ENCODE measurements around the gene EPHA5. TPM values are rescaled to one million over a fixed set of nuclear protein-coding genes. Genes with fewer than 3 reads are reported as not detected.
"Not testable (repeated sequence)": the region's sequence is repeated elsewhere in the genome, so short reads cannot be mapped to it uniquely, and the experiment has no call there.

Gene EPHA5
- total RNA-seq, 1 donor from 2014 or later, result not detected

DNA sequence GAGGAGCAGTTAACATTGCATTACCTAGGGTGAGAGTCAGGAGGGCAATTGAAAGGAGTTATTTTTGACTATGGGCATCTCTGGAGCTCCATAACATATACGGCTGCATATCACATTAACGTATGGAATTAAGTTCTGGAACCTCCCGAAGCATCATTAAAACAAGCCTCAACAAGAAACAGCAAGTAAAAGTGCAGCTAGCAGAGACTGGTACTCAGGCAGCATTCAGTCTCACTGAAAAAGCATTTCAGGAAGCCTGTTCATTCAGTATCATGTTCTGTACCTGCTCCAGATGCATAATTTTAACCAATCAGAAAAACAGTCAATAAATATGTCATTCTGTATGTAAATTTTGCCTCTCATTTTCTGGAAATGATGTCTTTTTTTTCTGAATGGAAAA lies 299.6 kb downstream of the EPHA5 start:
- no peak for DNase-seq (ENCODE audit: low read depth in 2 of 2)

DNA sequence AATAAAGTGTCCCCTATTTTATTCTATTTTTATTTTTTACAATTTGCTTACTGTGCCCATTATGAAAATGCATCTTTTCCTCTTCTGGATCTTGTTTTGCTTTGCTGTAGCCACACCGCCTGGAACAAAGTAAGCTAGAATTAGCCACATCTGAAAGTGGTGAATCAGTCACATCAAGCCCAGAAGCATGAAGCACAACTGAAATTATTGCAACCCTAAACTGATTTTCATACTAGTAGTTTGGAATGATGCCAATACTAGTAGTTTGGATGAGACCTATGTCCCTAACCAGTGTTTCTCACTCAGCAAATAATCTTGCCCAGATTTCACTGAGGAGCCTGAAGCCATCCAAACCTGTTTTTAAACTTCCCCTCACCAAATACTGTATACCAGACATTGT lies 303.0 kb downstream of the EPHA5 start:
- DNase-seq (ENCODE audit: low read depth in 2 of 2), result peak in 1 of 2 donors; percentile 1

DNA sequence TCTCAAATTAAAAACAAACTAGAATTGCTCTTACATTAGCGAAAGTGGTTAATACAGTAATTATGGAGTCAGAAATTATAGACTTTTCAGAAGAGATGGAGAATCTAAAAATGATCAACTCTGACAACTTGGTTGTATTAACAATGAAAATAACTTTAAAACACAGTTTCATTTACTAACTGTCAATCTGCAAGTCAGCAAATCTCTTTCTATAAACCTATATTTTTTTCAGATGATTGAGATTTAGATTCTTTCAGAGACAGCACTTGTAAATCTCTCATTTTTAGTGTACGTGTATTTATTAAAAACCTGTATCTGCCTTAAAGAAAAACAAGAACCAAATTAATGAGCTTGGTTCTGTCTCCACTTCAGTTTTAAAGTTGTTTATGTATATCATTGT lies 311.4 kb downstream of the EPHA5 start:
- DNase-seq (ENCODE audit: low read depth in 2 of 2), result no peak

DNA sequence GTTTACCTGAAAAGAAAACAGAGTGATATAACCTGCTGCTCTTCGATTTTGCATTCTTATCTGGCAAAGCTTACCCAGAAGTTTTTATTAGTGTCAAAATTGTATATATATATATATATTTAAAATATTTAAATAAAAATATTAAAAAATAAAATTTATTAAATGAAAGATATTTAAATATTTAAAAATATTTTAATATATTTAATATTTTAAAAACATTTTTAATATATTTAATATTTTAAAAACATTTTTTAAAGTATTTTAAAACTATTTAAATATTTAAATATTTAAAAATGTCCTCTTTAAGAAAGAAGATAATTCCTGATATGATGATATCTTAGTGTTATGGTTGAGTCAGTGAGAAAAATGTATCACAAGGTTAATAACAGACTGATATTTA lies 317.2 kb downstream of the EPHA5 start:
- no peak for DNase-seq (ENCODE audit: low read depth in 2 of 2)

DNA sequence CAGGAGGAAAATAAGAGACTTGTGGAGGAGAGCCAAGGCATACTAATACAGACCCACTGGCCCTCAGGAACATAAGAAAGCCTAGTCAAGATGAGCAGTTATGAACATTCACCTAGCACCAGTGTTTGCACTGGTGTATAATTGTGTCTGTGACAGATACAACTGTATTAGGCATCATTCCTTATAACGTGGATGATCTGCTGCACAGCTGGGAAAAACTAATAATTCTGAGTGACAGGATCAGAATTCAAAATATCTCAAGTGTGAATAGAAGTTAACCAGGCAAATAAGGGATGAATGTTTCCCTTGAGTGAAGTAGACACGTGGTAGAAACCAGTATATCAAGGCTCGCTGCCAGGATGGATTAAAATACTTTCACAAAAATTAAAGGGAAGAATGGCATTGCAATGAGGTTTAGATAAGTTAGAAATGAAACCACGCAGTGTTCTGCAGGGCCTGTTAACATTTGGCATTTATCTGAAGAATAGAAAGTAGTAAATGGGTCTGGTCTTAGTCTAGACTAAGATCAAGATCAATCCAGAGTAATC lies 325.9 kb downstream of the EPHA5 start:
- DNase-seq (ENCODE audit: low read depth in 2 of 2), result no peak

DNA sequence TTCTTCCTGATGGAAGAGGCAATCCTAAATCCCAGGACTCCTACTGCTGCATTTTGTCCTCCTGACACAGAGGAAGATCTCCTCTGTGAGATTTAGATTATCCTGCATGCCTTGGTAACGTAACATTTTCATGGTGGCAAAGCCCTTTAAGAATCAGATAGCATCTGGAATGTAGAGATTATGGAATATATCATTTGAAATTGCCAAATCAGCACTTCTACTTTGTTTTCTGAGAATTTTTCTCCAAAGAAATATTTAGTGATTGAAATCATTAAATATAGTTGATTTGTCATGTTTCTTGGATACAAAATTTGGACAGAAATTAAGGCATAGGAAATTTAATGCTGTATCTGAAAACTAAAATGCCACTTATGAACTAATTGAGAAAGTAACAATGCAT lies 326.9 kb downstream of the EPHA5 start:
- DNase-seq (ENCODE audit: low read depth in 2 of 2), result no peak

DNA sequence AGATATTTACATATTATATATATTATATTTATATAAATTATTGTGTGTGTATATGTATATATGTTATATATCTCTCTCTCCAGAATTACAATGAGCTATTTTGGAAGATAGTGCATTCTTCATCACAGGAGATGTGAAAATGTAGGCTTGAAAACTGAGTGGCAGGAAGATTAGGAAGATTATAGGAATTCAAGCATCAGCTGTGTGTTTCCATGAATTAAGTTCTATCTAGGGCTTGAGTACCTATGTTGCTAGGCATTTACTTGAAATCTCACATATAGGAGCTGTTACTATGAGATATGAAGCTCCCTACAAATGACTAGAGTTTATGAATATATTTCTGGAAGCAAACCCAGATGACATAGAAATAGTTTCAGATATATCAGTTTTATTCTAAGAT lies 328.7 kb downstream of the EPHA5 start:
- no peak for DNase-seq (ENCODE audit: low read depth in 2 of 2)

DNA sequence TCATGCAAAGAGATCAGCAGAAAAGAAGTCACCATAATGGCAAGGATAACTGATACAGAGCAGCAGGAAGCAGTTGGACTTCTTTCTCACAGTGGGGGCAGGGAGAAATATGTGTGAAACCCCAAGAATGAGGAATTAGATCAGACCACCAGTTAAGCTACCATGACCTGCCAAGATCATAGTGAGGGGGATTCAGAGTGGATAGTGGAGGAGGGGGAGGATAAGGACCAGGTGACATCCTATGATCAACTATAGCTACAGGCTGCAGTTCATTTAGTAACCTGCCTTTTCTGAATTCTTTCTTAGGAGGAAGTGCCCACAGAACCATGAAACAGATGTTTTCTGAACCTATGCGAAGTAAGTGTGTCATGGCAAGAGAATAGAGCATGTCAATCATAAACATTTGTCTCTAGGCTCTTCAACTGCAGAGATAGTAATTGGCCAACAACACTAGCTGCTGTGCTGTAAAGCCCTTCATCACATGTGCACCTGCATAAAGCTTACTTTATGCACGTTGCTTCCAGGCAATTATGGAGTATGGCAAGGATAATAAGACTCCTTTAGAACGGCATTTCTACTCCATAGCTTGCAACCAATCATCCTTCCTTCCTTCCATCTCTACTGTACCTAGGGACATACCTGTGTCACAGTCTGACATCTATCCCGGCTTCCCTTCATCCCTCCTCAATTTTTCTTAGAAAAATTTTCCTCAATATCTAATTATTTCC lies 329.7 kb downstream of the EPHA5 start:
- no peak for DNase-seq (ENCODE audit: low read depth in 2 of 2)

DNA sequence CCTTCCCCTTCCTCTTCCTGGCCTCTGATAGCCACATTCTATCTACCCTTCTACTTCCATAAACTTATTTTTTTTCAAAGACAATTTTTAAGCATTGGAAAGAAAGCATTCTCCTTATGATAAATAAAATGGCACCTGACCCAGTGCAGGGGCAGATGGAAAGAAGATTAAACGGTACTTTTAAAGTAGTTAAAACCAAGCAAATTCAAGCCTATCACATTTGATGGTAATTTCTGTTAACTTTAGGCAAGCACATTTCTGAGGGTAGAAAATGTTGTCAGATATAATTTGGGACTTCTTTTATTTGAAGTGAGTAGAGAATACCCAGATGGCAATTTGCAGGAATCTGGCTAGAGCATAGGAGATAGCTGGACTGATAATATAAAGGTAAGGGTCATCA lies 332.9 kb downstream of the EPHA5 start:
- DNase-seq (ENCODE audit: low read depth in 2 of 2), result no peak

DNA sequence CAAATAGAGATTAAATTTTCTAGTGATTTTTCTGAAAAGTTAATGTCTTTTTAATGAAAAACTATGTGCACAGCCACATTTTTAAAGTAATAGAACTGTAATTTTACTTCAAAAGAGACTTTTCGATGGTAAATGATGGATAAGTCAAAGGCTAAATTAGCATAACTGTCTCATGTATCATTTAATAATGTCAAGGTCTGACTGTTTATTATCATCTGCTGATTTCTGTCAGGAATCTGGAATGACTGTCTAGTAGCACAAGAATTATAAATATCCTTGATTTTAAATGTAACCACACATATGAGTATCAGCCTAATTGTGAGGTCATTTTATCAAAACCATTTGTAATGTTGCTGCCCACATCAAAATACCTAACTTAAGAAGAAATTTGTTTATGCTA lies 333.8 kb downstream of the EPHA5 start:
- no peak for DNase-seq (ENCODE audit: low read depth in 2 of 2)

DNA sequence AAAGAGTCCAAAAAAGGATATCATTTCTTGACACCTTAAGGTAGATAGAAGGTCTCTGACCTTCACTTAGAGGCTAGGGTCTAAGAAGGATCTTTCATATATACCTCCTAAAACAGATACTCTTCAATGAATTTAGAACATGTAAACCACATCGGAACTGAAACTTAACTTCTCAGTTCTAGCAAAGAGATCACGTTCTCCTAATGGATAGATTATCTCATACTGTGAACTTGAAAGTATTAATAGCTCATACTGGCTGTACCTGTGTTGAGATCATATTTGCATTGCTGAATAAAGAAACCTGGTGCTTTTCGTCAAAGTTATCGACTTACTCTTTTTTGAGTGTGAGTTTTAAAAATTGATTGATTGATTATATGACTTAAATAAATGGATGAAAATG lies 353.8 kb downstream of the EPHA5 start:
- DNase-seq (ENCODE audit: low read depth in 2 of 2), result no peak

DNA sequence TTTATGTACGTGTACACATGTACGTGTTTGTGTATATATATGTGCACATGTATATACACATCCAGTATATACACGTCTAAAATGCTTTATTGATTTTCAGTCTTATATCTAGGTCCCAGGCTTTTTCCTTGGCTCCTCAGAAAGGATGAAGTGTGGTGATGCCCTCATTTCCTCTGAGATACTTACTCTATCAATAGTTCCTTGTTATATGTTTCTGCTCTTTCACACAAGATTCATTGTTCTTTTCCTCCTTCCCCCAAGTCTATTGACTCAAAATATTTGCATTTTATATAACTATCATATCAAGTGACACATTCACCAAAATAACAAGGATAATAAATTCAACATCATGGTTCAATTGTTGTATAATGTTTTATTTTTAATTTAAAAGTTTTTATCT lies 359.2 kb downstream of the EPHA5 start:
- DNase-seq (ENCODE audit: low read depth in 2 of 2), result no peak

DNA sequence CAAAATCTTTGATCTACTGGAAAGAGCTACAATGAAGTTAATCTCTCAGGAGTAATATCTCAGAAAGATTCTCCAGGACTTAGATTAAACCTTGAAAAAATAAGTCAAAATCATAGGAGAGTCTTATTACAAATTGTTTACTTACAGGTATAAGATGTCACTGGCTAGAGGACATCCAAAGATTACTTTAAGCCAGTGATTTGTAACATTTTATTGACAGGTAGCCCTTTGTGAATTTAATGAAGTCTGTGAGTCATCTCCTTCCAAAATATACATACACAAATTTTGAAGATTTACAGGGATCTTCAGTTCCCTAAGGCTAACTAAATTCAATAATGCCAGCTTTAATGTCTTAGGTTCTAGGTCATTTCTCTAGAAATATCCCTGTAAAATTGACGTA lies 359.7 kb downstream of the EPHA5 start:
- DNase-seq (ENCODE audit: low read depth in 2 of 2), result no peak

DNA sequence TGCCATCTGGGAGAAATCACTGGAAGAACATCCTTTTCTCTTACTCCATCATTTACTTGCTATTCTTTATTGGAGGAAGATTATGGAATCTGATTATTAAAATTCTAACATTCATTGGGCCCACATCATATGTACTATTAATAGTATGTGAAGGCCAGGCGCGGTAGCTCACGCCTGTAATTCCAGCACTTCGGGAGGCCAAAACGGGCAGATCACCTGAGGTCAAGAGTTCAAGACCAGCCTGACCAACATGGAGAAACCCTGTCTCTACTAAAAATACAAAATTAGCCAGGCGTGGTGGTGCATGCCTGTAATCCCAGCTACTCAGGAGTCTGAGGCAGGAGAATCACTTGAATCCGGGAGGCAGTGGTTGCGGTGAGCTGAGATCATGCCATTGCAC lies 361.7 kb downstream of the EPHA5 start:
- not testable (repeated sequence) for DNase-seq (ENCODE audit: low read depth in 2 of 2)

DNA sequence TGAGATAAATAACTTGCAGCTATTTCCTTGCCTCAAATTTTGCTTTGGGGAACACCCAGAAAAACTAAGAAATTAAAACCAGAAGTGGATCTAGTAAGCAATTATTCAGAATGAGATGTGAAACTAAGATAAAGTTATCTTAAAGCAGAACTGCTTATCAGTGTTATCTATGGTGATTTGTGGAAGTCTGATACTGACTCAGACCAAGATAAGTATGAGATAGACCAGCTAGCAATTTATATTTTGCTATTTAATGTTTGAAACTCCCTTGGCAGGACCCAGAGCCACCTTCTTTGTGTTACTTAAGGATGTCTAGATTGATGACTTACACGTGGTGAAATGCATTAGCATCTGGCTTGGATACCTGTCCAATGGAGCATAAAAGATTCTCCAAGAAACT lies 368.1 kb downstream of the EPHA5 start:
- DNase-seq (ENCODE audit: low read depth in 2 of 2), result no peak

DNA sequence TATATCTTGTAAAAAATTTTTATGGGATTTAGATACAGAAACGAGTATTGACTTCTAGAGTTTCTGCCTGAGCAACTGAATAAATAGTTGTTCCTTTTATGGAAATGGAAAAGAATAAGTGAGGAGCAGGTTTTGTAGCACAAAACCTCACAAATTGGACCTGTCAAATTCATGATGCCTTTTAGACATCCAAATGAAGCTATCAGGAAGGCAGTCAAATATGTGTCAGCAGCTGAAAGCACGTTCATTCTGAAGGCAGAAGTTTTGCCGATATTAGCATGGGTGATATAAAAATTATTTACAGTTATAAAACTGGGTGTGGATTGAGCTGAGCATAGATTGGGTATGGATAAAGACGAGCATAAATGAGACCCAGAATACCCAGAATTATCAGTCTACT lies 374.0 kb downstream of the EPHA5 start:
- DNase-seq (ENCODE audit: low read depth in 2 of 2), result no peak

DNA sequence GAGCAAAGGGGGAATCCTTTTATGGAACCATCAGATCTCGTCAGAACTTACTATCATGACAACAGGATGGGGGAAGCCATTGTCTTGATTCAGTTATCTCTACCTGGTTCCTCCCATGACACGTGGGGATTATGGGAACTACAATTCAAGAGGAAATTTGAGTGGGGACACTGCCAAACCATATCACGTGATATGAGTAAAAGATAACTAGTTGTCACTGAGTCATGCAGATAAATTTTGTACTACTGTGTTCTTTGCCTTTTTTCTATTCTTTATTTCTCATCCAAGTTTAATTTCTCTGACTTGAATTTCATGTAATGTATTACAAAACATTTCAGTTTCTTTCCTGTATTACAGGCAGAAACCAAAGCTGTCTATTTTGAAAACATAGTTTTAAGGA lies 383.2 kb downstream of the EPHA5 start:
- DNase-seq (ENCODE audit: low read depth in 2 of 2), result no peak
